CD4-positive, CD25-positive, alpha-beta regulatory T cell (primary cell): ENCODE results near the gene ZNF746. TPM values are rescaled to one million over a fixed set of nuclear protein-coding genes. Genes with fewer than 3 reads are reported as not detected.

Source experiments
- ATAC-seq, 2 donors: fragments of 150-1000 bp; cut with Tn5 transposase; one replicate each; pipeline ENCODE4 v1.10.0; 2021; ENCODE audit warnings: low read depth in 2 of 2, moderate number of reproducible peaks in 2 of 2, moderate library complexity in 1 of 2
- DNase-seq, 3 donors: peaks; one replicate each; pipeline versions ENCODE4 v3.0.0 to v3.0.0-alpha.2; 2012 to 2022; ENCODE audit warnings: mixed read lengths in 1 of 3
- H3K27ac ChIP-seq: one replicate; pipeline ENCODE4 v1.7.0; 2013; ENCODE audit warnings: mild to moderate bottlenecking, low read length; ENCODE audit not compliant: insufficient read depth, poor library complexity, severe bottlenecking
- H3K27me3 ChIP-seq: one replicate; pipeline ENCODE4 v1.7.0; 2013; ENCODE audit warnings: low read length; ENCODE audit not compliant: control insufficient read depth, insufficient read depth
- H3K36me3 ChIP-seq: one replicate; pipeline ENCODE4 v1.7.0; 2013; ENCODE audit warnings: mild to moderate bottlenecking, low read length, moderate library complexity; ENCODE audit not compliant: control insufficient read depth, insufficient read depth
- H3K4me1 ChIP-seq: 2 replicates; pipeline ENCODE4 v1.7.0; 2013; ENCODE audit warnings: mild to moderate bottlenecking, low read length; ENCODE audit not compliant: insufficient read depth, control insufficient read depth, poor library complexity, severe bottlenecking
- H3K4me3 ChIP-seq: one replicate; pipeline ENCODE4 v1.7.0; 2013; ENCODE audit warnings: low read depth, mild to moderate bottlenecking, low read length, moderate library complexity
- H3K9me3 ChIP-seq, 2 experiments: 1 replicate in 1 of 2; 2 replicates in 1 of 2; pipeline ENCODE4 v1.7.0; 2013; ENCODE audit warnings: low read length in 2 of 2, mild to moderate bottlenecking in 1 of 2, moderate library complexity in 1 of 2; ENCODE audit not compliant: control insufficient read depth in 2 of 2
- H3K27ac Mint-ChIP-seq, 3 donors: one replicate each; pipeline ENCODE4 v1.8.0; 2020 to 2022; ENCODE audit warnings: mild to moderate bottlenecking in 3 of 3, mixed read lengths in 3 of 3, moderate library complexity in 2 of 3
- H3K27me3 Mint-ChIP-seq: one replicate; pipeline ENCODE4 v1.8.0; 2022; ENCODE audit warnings: mild to moderate bottlenecking, mixed read lengths
- H3K36me3 Mint-ChIP-seq: one replicate; pipeline ENCODE4 v1.8.0; 2020; ENCODE audit warnings: mixed read lengths
- H3K4me1 Mint-ChIP-seq, 4 donors: one replicate each; pipeline ENCODE4 v1.8.0; 2020 to 2022; ENCODE audit warnings: mixed read lengths in 4 of 4, mild to moderate bottlenecking in 1 of 4
- H3K4me3 Mint-ChIP-seq, 4 donors: one replicate each; pipeline ENCODE4 v1.8.0; 2020 to 2022; ENCODE audit warnings: mild to moderate bottlenecking in 4 of 4, mixed read lengths in 4 of 4, moderate library complexity in 3 of 4
- H3K9me3 Mint-ChIP-seq, 7 donors: one replicate each; pipeline ENCODE4 v1.8.0; 2020 to 2022; ENCODE audit warnings: mixed read lengths in 7 of 7, mild to moderate bottlenecking in 3 of 7, moderate library complexity in 2 of 7
- polyA plus RNA-seq, 4 donors: library from polyadenylated mRNA; unstranded; fragments of 300-500 nt; fragmentation: Illumina TruSeq; gene quantifications; one replicate each; pipeline ENCODE4 v1.2.3, GENCODE V29; 2021
- total RNA-seq: library from RNA; stranded (reverse); gene quantifications from one replicate; pipeline ENCODE4 v1.2.3, GENCODE V29; 2022

Gene ZNF746
- total and polyA plus RNA-seq, 5 donors from 2014 or later = 8.2 to 33.9 (median 10.9) TPM

GRCh38 chr7:149456506-149457421, 40.8 kb downstream of the ZNF746 start:
- peaks cover 25% of the 10 kb centered on the region for H3K36me3 Mint-ChIP-seq
- Histone ChIP-seq H3K4me3 (no peak overlapping the region), H3K36me3 (peaks cover 38% of the 10 kb centered on the region), H3K27me3 (no peaks in the 10 kb centered on the region), H3K4me1 (peaks cover 19% of the 10 kb centered on the region), H3K9me3 (no peaks in the 10 kb centered on the region), H3K27ac (no peak overlapping the region)
- DNase-seq (no peak), ATAC-seq (no peak)
- peak overlapping the region in 2 of 4 donors; percentile 76 to 87 for H3K4me3 Mint-ChIP-seq
- H3K27ac Mint-ChIP-seq = peak overlapping the region in 1 of 3 donors; percentile 52
- H3K4me1 Mint-ChIP-seq = peaks cover 20 to 43% (median 32%) of the 10 kb centered on the region in 4 donors
- no peaks in the 10 kb centered on the region for H3K9me3 Mint-ChIP-seq
- peaks cover 8% of the 10 kb centered on the region for H3K27me3 Mint-ChIP-seq

DNA sequence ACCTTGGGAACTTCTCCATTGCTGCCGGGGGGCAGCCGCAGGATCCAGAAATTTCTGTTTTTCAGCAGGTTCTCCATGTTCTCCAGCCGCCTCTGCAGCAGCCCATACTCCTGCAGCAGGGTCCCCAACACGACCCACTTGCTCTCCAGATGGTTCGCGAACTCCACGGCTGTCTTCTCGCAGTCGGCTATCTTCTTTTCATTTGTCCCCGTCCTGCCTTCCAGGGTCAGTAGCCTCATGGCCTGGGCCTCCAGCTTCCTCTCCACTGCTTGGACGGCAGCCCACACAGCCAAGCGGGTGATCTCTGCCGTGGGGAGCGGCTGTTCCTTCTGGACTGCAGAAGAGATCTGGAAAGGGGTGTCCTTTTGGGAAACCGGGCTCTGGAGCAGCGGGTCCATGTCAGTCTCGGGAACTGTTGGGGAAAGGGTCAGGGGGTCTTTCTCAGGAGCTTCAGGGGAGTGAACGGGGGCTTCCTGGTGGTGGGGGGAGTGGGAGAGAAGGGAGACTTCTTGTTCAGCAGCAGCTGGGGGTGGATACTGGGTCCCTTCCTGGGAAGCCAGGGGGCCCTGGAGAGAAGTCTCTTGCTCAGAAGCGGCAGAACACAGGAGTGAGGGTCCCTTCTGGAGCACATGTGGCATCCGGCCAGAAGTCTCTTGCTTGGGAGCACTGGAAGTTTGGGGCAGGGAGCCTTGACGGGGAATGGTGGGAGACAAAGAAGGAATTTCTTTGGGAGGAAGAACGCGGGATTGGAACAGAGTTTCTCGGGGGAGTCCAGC, 42.2 kb downstream of the ZNF746 start:
- H3K4me3 ChIP-seq = no peak overlapping the region
- no peaks in the 10 kb centered on the region for H3K9me3 ChIP-seq
- Mint-ChIP-seq H3K36me3 (peaks cover 33% of the 10 kb centered on the region), H3K4me1 (peaks cover 20 to 36% (median 25%) of the 10 kb centered on the region in 4 donors), H3K9me3 (no peaks in the 10 kb centered on the region), H3K4me3 (peak overlapping the region in 1 of 4 donors; percentile 76), H3K27me3 (peaks cover 4% of the 10 kb centered on the region), H3K27ac (no peak overlapping the region)
- peaks cover 14% of the 10 kb centered on the region for H3K4me1 ChIP-seq
- peaks cover 47% of the 10 kb centered on the region for H3K36me3 ChIP-seq
- no peak for ATAC-seq
- H3K27ac ChIP-seq = no peak overlapping the region
- no peak for DNase-seq
- no peaks in the 10 kb centered on the region for H3K27me3 ChIP-seq

DNA sequence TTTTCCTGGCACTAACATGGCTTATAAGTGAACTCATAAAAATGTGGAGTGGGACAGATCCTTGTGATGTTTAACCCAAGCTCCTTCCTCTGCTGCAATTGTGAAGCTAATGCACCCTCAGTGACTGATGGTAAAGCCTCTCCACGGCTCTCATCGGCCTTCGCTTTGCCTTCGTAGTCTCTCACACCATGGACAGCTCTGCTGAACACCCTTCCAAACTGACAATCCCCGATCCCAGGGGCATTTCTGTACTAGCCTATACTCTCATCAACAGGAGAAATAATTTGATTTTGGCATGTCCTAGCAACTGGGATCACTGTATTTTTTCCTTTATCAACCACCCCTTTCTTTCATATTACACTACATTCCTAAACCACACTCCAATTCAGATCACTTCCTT, 42.9 kb downstream of the ZNF746 start:
- no peak for DNase-seq
- H3K4me3 Mint-ChIP-seq = no peak overlapping the region
- Histone ChIP-seq H3K36me3 (peaks cover 53% of the 10 kb centered on the region), H3K9me3 (no peaks in the 10 kb centered on the region), H3K4me1 (peaks cover 14% of the 10 kb centered on the region), H3K27ac (no peak overlapping the region), H3K4me3 (no peak overlapping the region), H3K27me3 (no peaks in the 10 kb centered on the region)
- H3K4me1 Mint-ChIP-seq = peaks cover 20 to 36% (median 25%) of the 10 kb centered on the region in 4 donors
- ATAC-seq = no peak
- peaks cover 4% of the 10 kb centered on the region for H3K27me3 Mint-ChIP-seq
- H3K27ac Mint-ChIP-seq = no peak overlapping the region
- H3K36me3 Mint-ChIP-seq = peaks cover 39% of the 10 kb centered on the region
- H3K9me3 Mint-ChIP-seq = no peaks in the 10 kb centered on the region

- Histone ChIP-seq H3K27me3 (no peaks in the 10 kb centered on the region), H3K4me3 (no peak overlapping the region), H3K9me3 (no peaks in the 10 kb centered on the region), H3K4me1 (peaks cover 7% of the 10 kb centered on the region), H3K27ac (no peak overlapping the region), H3K36me3 (peaks cover 61% of the 10 kb centered on the region)
- Mint-ChIP-seq H3K27me3 (peaks cover 4% of the 10 kb centered on the region), H3K9me3 (no peaks in the 10 kb centered on the region), H3K36me3 (peaks cover 43% of the 10 kb centered on the region), H3K4me1 (peaks cover 19 to 35% (median 24%) of the 10 kb centered on the region in 4 donors), H3K4me3 (no peak overlapping the region), H3K27ac (no peak overlapping the region)
- DNase-seq (no peak), ATAC-seq (no peak)
These were observed 43.6 kb downstream of the ZNF746 start for GRCh38 chr7:149454006-149454405.

- no peak overlapping the region for H3K4me3 ChIP-seq
- H3K9me3 Mint-ChIP-seq = no peaks in the 10 kb centered on the region
- peaks cover 77% of the 10 kb centered on the region for H3K36me3 ChIP-seq
- H3K4me3 Mint-ChIP-seq = no peak overlapping the region
- peak overlapping the region in 1 of 3 donors; percentile 67 for H3K27ac Mint-ChIP-seq
- no peaks in the 10 kb centered on the region for H3K4me1 ChIP-seq
- no peaks in the 10 kb centered on the region for H3K27me3 Mint-ChIP-seq
- H3K36me3 Mint-ChIP-seq = peaks cover 47% of the 10 kb centered on the region
- no peaks in the 10 kb centered on the region for H3K9me3 ChIP-seq
- no peak for DNase-seq
- no peaks in the 10 kb centered on the region for H3K27me3 ChIP-seq
- no peak for ATAC-seq
- no peak overlapping the region for H3K27ac ChIP-seq
- H3K4me1 Mint-ChIP-seq = peaks cover 3 to 8% (median 4%) of the 10 kb centered on the region in 4 donors
These were observed 46.8 kb downstream of the ZNF746 start for GRCh38 chr7:149450821-149451220.

GRCh38 chr7:149449897-149450296, 47.7 kb downstream of the ZNF746 start:
- no peaks in the 10 kb centered on the region for H3K27me3 ChIP-seq
- H3K4me1 ChIP-seq = no peaks in the 10 kb centered on the region
- H3K27ac ChIP-seq = no peak overlapping the region
- H3K27me3 Mint-ChIP-seq = no peaks in the 10 kb centered on the region
- H3K4me3 Mint-ChIP-seq = no peak overlapping the region
- H3K4me1 Mint-ChIP-seq = peaks cover 0 to 8% (median 5%) of the 10 kb centered on the region in 4 donors
- H3K36me3 ChIP-seq = peaks cover 75% of the 10 kb centered on the region
- H3K27ac Mint-ChIP-seq = no peak overlapping the region
- H3K9me3 Mint-ChIP-seq = no peaks in the 10 kb centered on the region
- no peak for ATAC-seq
- no peak overlapping the region for H3K4me3 ChIP-seq
- peaks cover 47% of the 10 kb centered on the region for H3K36me3 Mint-ChIP-seq
- no peak for DNase-seq
- H3K9me3 ChIP-seq = no peaks in the 10 kb centered on the region

DNA sequence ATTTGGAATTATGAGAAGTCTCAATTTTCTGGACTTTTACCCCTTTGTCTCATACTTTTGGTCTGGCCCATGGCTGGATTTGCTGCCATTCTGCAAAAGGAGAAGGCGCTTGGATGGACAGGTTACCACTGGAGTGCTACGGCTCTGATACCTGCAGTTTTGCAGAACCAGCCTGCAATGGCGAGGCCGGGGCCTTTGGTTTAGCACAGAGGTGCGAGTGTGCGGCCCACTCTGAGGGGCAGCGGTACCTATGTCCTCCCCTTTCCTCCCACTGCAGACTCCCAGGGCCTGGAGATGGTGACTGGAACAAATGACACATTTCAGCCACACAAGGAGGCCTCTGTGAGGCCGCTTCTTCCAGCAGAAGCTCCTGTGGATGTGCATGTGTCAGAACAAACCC, 48.6 kb downstream of the ZNF746 start:
- no peak overlapping the region for H3K4me3 Mint-ChIP-seq

More for the DNA sequence above, 48.6 kb downstream of the ZNF746 start:
- peaks cover 49% of the 10 kb centered on the region for H3K36me3 Mint-ChIP-seq
- H3K9me3 ChIP-seq = no peaks in the 10 kb centered on the region
- no peaks in the 10 kb centered on the region for H3K27me3 Mint-ChIP-seq
- H3K4me3 ChIP-seq = no peak overlapping the region
- no peak overlapping the region for H3K27ac Mint-ChIP-seq
- DNase-seq (no peak), ATAC-seq (no peak)
- H3K9me3 Mint-ChIP-seq = no peaks in the 10 kb centered on the region
- H3K27ac ChIP-seq = no peak overlapping the region
- H3K36me3 ChIP-seq = peaks cover 70% of the 10 kb centered on the region
- peaks cover 5 to 9% (median 6%) of the 10 kb centered on the region in 4 donors for H3K4me1 Mint-ChIP-seq
- H3K27me3 ChIP-seq = no peaks in the 10 kb centered on the region
- no peaks in the 10 kb centered on the region for H3K4me1 ChIP-seq
